HL-60 (cell line): ENCODE measurements around the gene TMEM150A.
A peak's percentile ranks its signal among the peaks of the same experiment; 100 is the strongest.

Experiments
- DNase-seq, 2 experiments: peaks; one replicate each; pipeline ENCODE4 v3.0.0-alpha.2; 2010 to 2020; ENCODE audit warnings: low read depth in 1 of 2, low spot score in 1 of 2
- H3K27ac ChIP-seq: fragments of 250-450 bp; sonication (Bioruptor Pico); replicated peaks from 2 replicates; pipeline ENCODE4 v1.5.1; 2020; ENCODE audit warnings: mild to moderate bottlenecking, moderate library complexity
- H3K27me3 ChIP-seq: fragments of 250-450 bp; sonication (Bioruptor Pico); 2 replicates; pipeline ENCODE4 v1.5.1; 2021; ENCODE audit warnings: mild to moderate bottlenecking, moderate library complexity; ENCODE audit not compliant: insufficient read depth, poor library complexity, severe bottlenecking
- H3K4me3 ChIP-seq: replicated peaks from 2 replicates; pipeline ENCODE4 v1.5.1; 2011; ENCODE audit warnings: mild to moderate bottlenecking, control low read depth, low read length; ENCODE audit not compliant: insufficient read depth
- CTCF ChIP-seq: IDR thresholded peaks from one replicate; pipeline ENCODE4 v1.5.1; 2011; ENCODE audit warnings: low read length, control low read depth, inconsistent platforms; ENCODE audit not compliant: insufficient read depth
- GABPA ChIP-seq: IDR thresholded peaks from 2 replicates; pipeline ENCODE4 v1.6.1; 2012; ENCODE audit warnings: low read depth
- POLR2AphosphoS5 ChIP-seq: IDR thresholded peaks from 2 replicates; pipeline ENCODE4 v1.6.1; 2012; ENCODE audit warnings: low read depth
- REST ChIP-seq: IDR thresholded peaks from 2 replicates; pipeline ENCODE4 v1.6.1; 2012; ENCODE audit warnings: low read depth; ENCODE audit not compliant: insufficient replicate concordance
- SPI1 ChIP-seq: IDR thresholded peaks from 2 replicates; pipeline ENCODE4 v1.6.1; 2012; ENCODE audit warnings: low read depth, mild to moderate bottlenecking, borderline replicate concordance

TMEM150A gene

GRCh38 chr2:85635011-85635410 lies 32.5 kb upstream of the TMEM150A start:
- TF ChIP-seq GABPA (no peak), CTCF (no peak), SPI1 (no peak), POLR2AphosphoS5 (no peak), REST (no peak)
- DNase-seq: no peak
- no peak overlapping the region for H3K27ac ChIP-seq
- no peak overlapping the region for H3K4me3 ChIP-seq
- no peaks in the 10 kb centered on the region for H3K27me3 ChIP-seq

GRCh38 chr2:85631316-85631715 lies 28.8 kb upstream of the TMEM150A start:
- TF ChIP-seq CTCF (no peak), GABPA (no peak), SPI1 (no peak), REST (no peak), POLR2AphosphoS5 (no peak)
- no peak for DNase-seq

GRCh38 chr2:85628658-85629057 lies 26.2 kb upstream of the TMEM150A start:
- Histone ChIP-seq H3K27ac (no peak overlapping the region), H3K4me3 (no peak overlapping the region), H3K27me3 (no peaks in the 10 kb centered on the region)
- TF ChIP-seq SPI1: peak; percentile 45; the same call in 1 of the 2 replicates
- TF ChIP-seq POLR2AphosphoS5: no peak
- DNase-seq: peak in 1 of 2 experiments; percentile 27

More at GRCh38 chr2:85631316-85631715, 28.8 kb upstream of the TMEM150A start:
- Histone ChIP-seq H3K4me3 (no peak overlapping the region), H3K27ac (no peak overlapping the region), H3K27me3 (no peaks in the 10 kb centered on the region)

- H3K4me3 ChIP-seq: no peak overlapping the region
- TF ChIP-seq REST (no peak), SPI1 (no peak), GABPA (no peak), POLR2AphosphoS5 (no peak), CTCF (no peak)
- H3K27me3 ChIP-seq: no peaks in the 10 kb centered on the region
Measured at GRCh38 chr2:85623991-85624390, 21.5 kb upstream of the TMEM150A start.

More at GRCh38 chr2:85623991-85624390, 21.5 kb upstream of the TMEM150A start:
- no peak overlapping the region for H3K27ac ChIP-seq
- DNase-seq: no peak
